Upper lobe of right lung (tissue), 1 donor: ENCODE data around the gene GALM. TPM values are rescaled to one million over a fixed set of nuclear protein-coding genes. Genes with fewer than 3 reads are reported as not detected.
"Not testable (repeated sequence)": the region's sequence is repeated elsewhere in the genome, so short reads cannot be mapped to it uniquely, and the experiment has no call there.

ENCODE experiments used
- ATAC-seq: fragments of 200-7000 bp; cut with Tn5 transposase; one replicate; pipeline ENCODE4 v1.9.1; 2020; ENCODE audit warnings: mild to moderate bottlenecking, moderate library complexity
- DNase-seq: peaks from one replicate; pipeline ENCODE4 v3.0.0-alpha.2; 2020
- H3K27ac ChIP-seq: fragments of 200-600 bp; one replicate; pipeline ENCODE4 v1.8.0; 2022
- H3K27me3 ChIP-seq: fragments of 200-600 bp; one replicate; pipeline ENCODE4 v1.8.0; 2022; ENCODE audit warnings: mild to moderate bottlenecking
- H3K36me3 ChIP-seq: fragments of 200-600 bp; one replicate; pipeline ENCODE4 v1.8.0; 2022
- H3K4me1 ChIP-seq: fragments of 200-600 bp; one replicate; pipeline ENCODE4 v1.8.0; 2022
- H3K4me3 ChIP-seq: fragments of 200-600 bp; one replicate; pipeline ENCODE4 v1.8.0; 2022; ENCODE audit warnings: mild to moderate bottlenecking
- H3K9me3 ChIP-seq: fragments of 200-600 bp; one replicate; pipeline ENCODE4 v1.8.0; 2022
- CTCF ChIP-seq: fragments of 200-600 bp; IDR thresholded peaks from one replicate; pipeline ENCODE4 v1.8.0; 2022; ENCODE audit warnings: antibody characterized with exemption
- intact Hi-C: fragments of 100-400 bp; cut with DNase I; formaldehyde crosslinking; loops from one replicate; pipeline ENCODE4 v1.11.0; 2022
- total RNA-seq: library from RNA; stranded (reverse); fragmentation: NEBNext Ultra II Directional; extraction: Animal tissue kit (Norgen Biotek cat#: 25700); gene quantifications from one replicate; pipeline ENCODE4 v1.2.1, GENCODE V29; 2021
- donor health status: DM: no; HTN: yes; CAD: no; lungs with severe emphysema.

The GALM gene
- total RNA-seq, 1 donor from 2014 or later: 14.7 TPM

- H3K4me3 ChIP-seq: no peak overlapping the region
- H3K27ac ChIP-seq: no peak overlapping the region
- intact Hi-C loops: no loop called here
- ATAC-seq: no peak
- peak; percentile 18 for DNase-seq
- H3K9me3 ChIP-seq: no peaks in the 10 kb centered on the region
- H3K27me3 ChIP-seq: no peaks in the 10 kb centered on the region
- H3K36me3 ChIP-seq: peaks cover 39% of the 10 kb centered on the region
- TF ChIP-seq CTCF: no peak
- peaks cover 28% of the 10 kb centered on the region for H3K4me1 ChIP-seq
Observed at GRCh38 chr2:38733300-38733971, 67.5 kb downstream of the GALM start.

GRCh38 chr2:38734299-38735058 lies 68.6 kb downstream of the GALM start:
- DNase-seq (no peak), ATAC-seq (no peak)
- Histone ChIP-seq H3K36me3 (peaks cover 33% of the 10 kb centered on the region), H3K4me1 (peaks cover 28% of the 10 kb centered on the region), H3K9me3 (no peaks in the 10 kb centered on the region), H3K27ac (no peak overlapping the region), H3K27me3 (no peaks in the 10 kb centered on the region), H3K4me3 (no peak overlapping the region)
- TF ChIP-seq CTCF: no peak
- intact Hi-C loops: no loop called here

- H3K4me3 ChIP-seq: no peak overlapping the region
- no peak for DNase-seq
- peak overlapping the region; percentile 74 for H3K27ac ChIP-seq
- ATAC-seq: no peak
- intact Hi-C loops: no loop called here
- no peak for TF ChIP-seq CTCF
- no peaks in the 10 kb centered on the region for H3K27me3 ChIP-seq
- no peaks in the 10 kb centered on the region for H3K9me3 ChIP-seq
- H3K4me1 ChIP-seq: peaks cover 33% of the 10 kb centered on the region
- H3K36me3 ChIP-seq: peaks cover 26% of the 10 kb centered on the region
Observed at GRCh38 chr2:38735999-38736320, 70.0 kb downstream of the GALM start.

- Histone ChIP-seq H3K36me3 (peaks cover 26% of the 10 kb centered on the region), H3K4me3 (peak overlapping the region; percentile 3), H3K27ac (peak overlapping the region; percentile 74), H3K4me1 (peaks cover 33% of the 10 kb centered on the region)
- peak; percentile 75 for DNase-seq
- H3K27me3 ChIP-seq, H3K9me3 ChIP-seq, intact Hi-C loops: not testable (repeated sequence)
- ATAC-seq: peak; percentile 83
Observed at GRCh38 chr2:38737000-38737698, 71.2 kb downstream of the GALM start.

- no peak for ATAC-seq
- Histone ChIP-seq H3K36me3 (peaks cover 20% of the 10 kb centered on the region), H3K9me3 (no peaks in the 10 kb centered on the region), H3K27me3 (no peaks in the 10 kb centered on the region), H3K4me1 (peaks cover 33% of the 10 kb centered on the region), H3K27ac (peak overlapping the region; percentile 74), H3K4me3 (no peak overlapping the region)
- intact Hi-C loops: no loop called here
- TF ChIP-seq CTCF: no peak
- DNase-seq: no peak
Observed at GRCh38 chr2:38737925-38738324, 72.0 kb downstream of the GALM start.

- intact Hi-C loops: no loop called here
- Histone ChIP-seq H3K27ac (no peak overlapping the region), H3K36me3 (peaks cover 25% of the 10 kb centered on the region), H3K27me3 (no peaks in the 10 kb centered on the region), H3K4me1 (peaks cover 33% of the 10 kb centered on the region), H3K4me3 (no peak overlapping the region), H3K9me3 (no peaks in the 10 kb centered on the region)
- no peak for DNase-seq
- no peak for ATAC-seq
- no peak for TF ChIP-seq CTCF
Observed at GRCh38 chr2:38739524-38739923, 73.6 kb downstream of the GALM start.
